ENCODE measurements around the gene AQP2. TPM values are rescaled to one million over a fixed set of nuclear protein-coding genes. Genes with fewer than 3 reads are reported as not detected.

AQP2 gene
- total and polyA plus RNA-seq, 2 experiments from 2014 or later = 0.07 TPM; not detected in 1

GRCh38 chr12:49961111-49961922, 10.8 kb downstream of the AQP2 start, which contains the start of gene AQP5:
AQP5 (plus strand) TSS chr12:49961872; CDS start chr12:49962018, 146 bp downstream.
- peaks cover 24% of the 10 kb centered on the region for H3K4me1 Mint-ChIP-seq
- TF ChIP-seq EZH2 (IDR thresholded peaks at IDR 0.05; ENCODE audit: low read depth, unreplicated experiment) = peak; percentile 59
- TF ChIP-seq REST (IDR thresholded peaks at IDR 0.05; ENCODE audit: unreplicated experiment) = no peak
- no peak for TF ChIP-seq POLR2AphosphoS5 (IDR thresholded peaks at IDR 0.05; ENCODE audit: low read depth)
- Histone ChIP-seq H3K4me2 (peak within 1 kb of the TSS; percentile 89), H3K4me1 (ENCODE audit: insufficient read depth) (peaks cover 21% of the 10 kb centered on the region), H3K9me2 (ENCODE audit: insufficient read depth) (no peaks in the 10 kb centered on the region), H3K36me3 (ENCODE audit: insufficient read depth) (no peaks in the 10 kb centered on the region; the same call in 1 of the 2 replicates), H4K20me1 (replicated peaks; ENCODE audit: insufficient read depth) (no peaks in the 10 kb centered on the region), H3K79me2 (replicated peaks; ENCODE audit: insufficient read depth) (no peaks in the 10 kb centered on the region), H3F3A (replicated peaks; ENCODE audit: low read depth) (no peaks in the 10 kb centered on the region), H2AFZ (peak within 1 kb of the TSS; percentile 95), H3K27me3 (ENCODE audit: insufficient read depth) (peaks cover 66% of the 10 kb centered on the region), H3K4me3 (peak within 1 kb of the TSS; percentile 64), H3K27ac (ENCODE audit: low read depth) (no peak within 1 kb of the TSS)
- no peak within 1 kb of the TSS for H3K27ac Mint-ChIP-seq
- peaks cover 5% of the 10 kb centered on the region; the same call in 1 of the 3 replicates for H3K36me3 Mint-ChIP-seq (ENCODE audit: low read depth)
- peak within 1 kb of the TSS; percentile 67 for H3K4me3 Mint-ChIP-seq
- peaks cover 42% of the 10 kb centered on the region for H3K27me3 Mint-ChIP-seq (ENCODE audit: insufficient read depth, low read depth, poor library complexity)
- ATAC-seq (peak; percentile 59), DNase-seq (ENCODE audit: low spot score) (peak; percentile 64)
- H3K9me3 Mint-ChIP-seq = peaks cover 6% of the 10 kb centered on the region; the same call in 2 of the 3 replicates

- H3K4me3 Mint-ChIP-seq = peak overlapping the region; percentile 53
- H3K9me3 Mint-ChIP-seq = peaks cover 6% of the 10 kb centered on the region; the same call in 2 of the 3 replicates
- no peaks in the 10 kb centered on the region; the same call in 1 of the 2 replicates for H3K36me3 ChIP-seq (ENCODE audit: insufficient read depth)
- no peak overlapping the region for H3K27ac ChIP-seq (ENCODE audit: low read depth)
- no peak overlapping the region for H2AFZ ChIP-seq
- no peaks in the 10 kb centered on the region for H3K79me2 ChIP-seq (replicated peaks; ENCODE audit: insufficient read depth)
- no peaks in the 10 kb centered on the region for H3F3A ChIP-seq (replicated peaks; ENCODE audit: low read depth)
- H4K20me1 ChIP-seq (replicated peaks; ENCODE audit: insufficient read depth) = no peaks in the 10 kb centered on the region
- no peak overlapping the region for H3K27ac Mint-ChIP-seq
- no peak for TF ChIP-seq REST (IDR thresholded peaks at IDR 0.05; ENCODE audit: unreplicated experiment)
- peak in 1 of 2 experiments; percentile 15; a peak in 1 of 4 replicates for TF ChIP-seq CTCF (conservative IDR thresholded peaks at IDR 0.05; ENCODE audit: low read depth in 2 of 2)
- peak overlapping the region; percentile 45; the same call in 1 of the 2 replicates for H3K4me3 ChIP-seq
- H3K4me1 Mint-ChIP-seq = peaks cover 29% of the 10 kb centered on the region
- H3K36me3 Mint-ChIP-seq (ENCODE audit: low read depth) = peaks cover 5% of the 10 kb centered on the region; the same call in 1 of the 3 replicates
- peaks cover 18% of the 10 kb centered on the region for H3K4me1 ChIP-seq (ENCODE audit: insufficient read depth)
- peak; percentile 66 for DNase-seq (ENCODE audit: low spot score)
- no peaks in the 10 kb centered on the region for H3K9me2 ChIP-seq (ENCODE audit: insufficient read depth)
- peak; percentile 14 for ATAC-seq
- peaks cover 44% of the 10 kb centered on the region for H3K27me3 Mint-ChIP-seq (ENCODE audit: insufficient read depth, low read depth, poor library complexity)
- H3K4me2 ChIP-seq = peak overlapping the region; percentile 65
- peaks cover 61% of the 10 kb centered on the region for H3K27me3 ChIP-seq (ENCODE audit: insufficient read depth)
Measured at GRCh38 chr12:49961993-49962764, 11.6 kb downstream of the AQP2 start.

Data from GM23338 (cell line).